ENCODE results near the gene LRP1B.

LRP1B gene

GRCh38 chr2:142025394-142025793 lies 105.4 kb downstream of the LRP1B start:
- TF ChIP-seq CTCF (IDR thresholded peaks at IDR 0.05; ENCODE audit: control insufficient read depth, extremely low read depth, insufficient read depth): no peak
- no peak for DNase-seq (ENCODE audit: low read depth)
- H3K4me3 ChIP-seq (ENCODE audit: low read depth, low read length): no peak overlapping the region

- no peak for TF ChIP-seq CTCF (IDR thresholded peaks at IDR 0.05; ENCODE audit: control insufficient read depth, extremely low read depth, insufficient read depth)
- no peak for DNase-seq (ENCODE audit: low read depth)
Measured at GRCh38 chr2:142020368-142020767, 110.4 kb downstream of the LRP1B start.

GRCh38 chr2:142014536-142014935 lies 116.3 kb downstream of the LRP1B start:
- TF ChIP-seq CTCF (IDR thresholded peaks at IDR 0.05; ENCODE audit: control insufficient read depth, extremely low read depth, insufficient read depth): no peak
- H3K4me3 ChIP-seq (ENCODE audit: low read depth, low read length): no peak overlapping the region
- DNase-seq (ENCODE audit: low read depth): no peak

More at GRCh38 chr2:142020368-142020767, 110.4 kb downstream of the LRP1B start:
- no peak overlapping the region for H3K4me3 ChIP-seq (ENCODE audit: low read depth, low read length)

- TF ChIP-seq CTCF (IDR thresholded peaks at IDR 0.05; ENCODE audit: control insufficient read depth, extremely low read depth, insufficient read depth): no peak
- H3K4me3 ChIP-seq (ENCODE audit: low read depth, low read length): no peak overlapping the region
- no peak for DNase-seq (ENCODE audit: low read depth)
Measured at GRCh38 chr2:142012797-142013196, 118.0 kb downstream of the LRP1B start.

GRCh38 chr2:142010477-142011270 lies 120.1 kb downstream of the LRP1B start:
- TF ChIP-seq CTCF (IDR thresholded peaks at IDR 0.05; ENCODE audit: control insufficient read depth, extremely low read depth, insufficient read depth): no peak
- no peak for DNase-seq (ENCODE audit: low read depth)
- no peak overlapping the region for H3K4me3 ChIP-seq (ENCODE audit: low read depth, low read length)

- no peak overlapping the region for H3K4me3 ChIP-seq (ENCODE audit: low read depth, low read length)
- TF ChIP-seq CTCF (IDR thresholded peaks at IDR 0.05; ENCODE audit: control insufficient read depth, extremely low read depth, insufficient read depth): no peak
- no peak for DNase-seq (ENCODE audit: low read depth)
Measured at GRCh38 chr2:142008135-142008744, 122.6 kb downstream of the LRP1B start.

All from LNCaP clone FGC (cell line).